ENCODE results near the gene SSC4D.
"Not testable (repeated sequence)": the region's sequence is repeated elsewhere in the genome, so short reads cannot be mapped to it uniquely, and the experiment has no call there.

The SSC4D gene

DNA sequence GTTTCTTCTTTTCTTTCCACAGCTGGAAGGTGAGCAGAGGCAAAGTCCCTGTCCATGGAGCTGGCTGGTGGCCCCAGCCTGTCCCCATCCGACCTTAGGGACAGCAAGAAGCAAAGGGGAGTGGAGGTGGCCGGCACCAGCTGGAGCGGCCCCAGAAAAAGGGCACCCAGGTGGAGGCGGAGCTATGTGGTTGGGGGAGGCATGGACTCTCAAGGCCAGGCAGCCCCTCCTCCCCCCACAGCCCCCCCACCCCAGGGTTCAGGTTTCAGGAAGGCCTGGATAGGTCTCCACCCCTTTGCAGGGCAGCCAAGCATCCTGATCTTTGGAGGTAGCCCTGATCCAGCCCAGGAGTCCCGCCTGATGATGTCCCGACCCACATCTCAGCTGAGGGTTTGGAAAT is at the start of gene SSC4D:
Gene SSC4D, minus strand, starts transcription at position 161 of the 400 bp plus-strand sequence. CDS start 5,258 bp downstream, outside the sequence.
- no peak for DNase-seq (ENCODE audit: low read depth)

DNA sequence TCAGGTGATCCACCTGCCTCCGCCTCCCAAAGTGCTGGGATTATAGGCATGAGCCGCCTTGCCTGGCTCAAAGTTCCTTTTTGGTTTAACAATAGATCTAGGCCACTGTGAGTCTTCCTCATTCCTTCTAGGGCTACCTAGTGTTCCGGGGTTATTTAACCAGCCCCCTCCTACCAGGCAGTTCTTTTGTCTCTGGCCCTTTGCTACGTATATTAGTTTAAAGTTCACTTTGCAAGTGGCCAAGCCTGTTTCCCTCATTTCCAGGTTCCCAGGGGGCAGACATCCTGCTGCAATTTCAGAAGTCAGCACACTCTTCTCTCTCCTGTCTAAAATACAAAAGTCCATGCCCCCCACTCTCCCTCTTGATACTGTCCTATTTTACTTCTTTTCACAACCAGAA is 49.0 kb upstream of the SSC4D start:
- DNase-seq (ENCODE audit: low read depth), result not testable (repeated sequence)

GRCh38 chr7:76457017-76457416 is 47.5 kb upstream of the SSC4D start:
- not testable (repeated sequence) for DNase-seq (ENCODE audit: low read depth)

DNA sequence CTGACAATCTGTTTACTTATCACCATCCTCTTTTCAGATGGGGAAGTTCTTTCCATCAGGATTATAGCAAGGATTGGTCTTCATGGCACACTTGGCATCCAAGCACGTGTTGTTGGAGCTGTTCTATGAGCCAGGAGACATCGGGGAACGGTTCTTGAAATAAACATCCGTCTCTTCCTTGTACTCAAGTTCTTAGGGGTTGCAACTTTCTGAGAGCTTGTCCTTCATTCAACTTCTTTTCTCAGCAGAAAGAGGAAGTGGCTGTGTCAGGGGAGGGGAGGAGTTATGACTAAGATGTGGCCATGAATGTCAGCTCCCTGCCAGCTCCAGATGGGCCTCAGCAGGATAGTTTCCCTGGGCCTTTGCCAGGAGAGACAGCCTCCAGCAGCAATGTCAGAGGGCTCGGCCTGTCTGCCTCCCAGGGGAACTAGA is 36.1 kb upstream of the SSC4D start:
- DNase-seq (ENCODE audit: low read depth), result peak; percentile 46

DNA sequence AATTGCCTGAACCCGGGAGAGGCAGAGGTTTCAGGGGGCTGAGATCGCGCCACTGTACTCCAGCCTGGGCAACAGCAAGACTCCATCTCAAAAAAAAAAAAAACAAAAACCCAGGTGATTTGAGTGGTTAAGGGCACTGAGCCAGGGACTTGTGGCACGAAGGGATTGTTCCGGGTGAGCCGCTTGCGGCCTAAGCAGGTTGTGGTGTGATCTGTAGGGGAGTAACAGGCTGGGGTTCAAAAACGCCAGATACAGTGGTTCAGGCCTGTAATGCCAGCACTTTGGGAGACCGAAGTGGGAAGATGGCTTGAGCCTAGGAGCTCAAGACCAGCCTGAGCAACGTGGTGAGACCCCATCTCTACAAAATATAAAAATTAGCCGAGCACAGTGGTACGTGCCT is 34.3 kb upstream of the SSC4D start:
- DNase-seq (ENCODE audit: low read depth), result not testable (repeated sequence)

- DNase-seq (ENCODE audit: low read depth), result not testable (repeated sequence)
Measured at GRCh38 chr7:76442664-76443446, 33.4 kb upstream of the SSC4D start.

DNA sequence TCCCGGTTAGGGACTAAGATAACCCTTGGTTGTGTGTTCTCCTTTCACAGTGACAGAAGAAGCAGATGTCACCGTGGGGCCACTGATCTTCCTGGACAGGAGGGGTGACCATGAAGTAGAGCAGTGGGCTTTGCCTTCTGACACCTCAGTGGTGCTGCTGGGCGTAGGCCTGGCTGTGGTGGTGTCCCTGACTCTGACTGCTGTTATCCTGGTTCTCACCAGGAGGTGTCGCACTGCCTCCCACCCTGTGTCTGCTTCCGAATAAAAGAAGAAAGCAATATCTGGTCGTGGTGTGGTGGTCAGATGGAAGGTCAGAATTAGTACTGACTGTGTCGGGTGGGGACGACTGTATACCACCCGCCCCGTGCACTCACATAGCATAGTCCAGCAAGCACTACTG is 32.3 kb upstream of the SSC4D start:
- not testable (repeated sequence) for DNase-seq (ENCODE audit: low read depth)

DNA sequence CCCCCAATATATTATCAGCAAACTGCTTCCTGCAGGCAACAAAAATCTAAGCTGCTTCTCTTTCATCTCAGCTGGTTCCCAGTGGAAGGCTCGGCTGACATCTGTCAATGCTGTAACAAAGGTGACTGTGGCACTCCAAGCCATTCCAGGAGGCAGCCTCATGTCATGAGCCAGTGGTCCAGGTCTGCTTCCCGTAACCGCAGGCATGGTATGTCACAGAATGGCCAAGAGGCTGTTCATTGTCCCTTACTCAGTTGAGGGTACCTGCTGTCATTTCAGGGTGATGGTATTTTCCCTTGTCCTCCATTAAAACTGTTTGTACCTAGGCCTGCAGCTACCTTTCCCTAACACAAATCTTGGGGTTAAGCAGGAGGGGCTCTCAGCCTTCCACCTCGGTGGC is 30.9 kb upstream of the SSC4D start:
- not testable (repeated sequence) for DNase-seq (ENCODE audit: low read depth)

GRCh38 chr7:76439120-76439888 is 29.8 kb upstream of the SSC4D start:
- DNase-seq (ENCODE audit: low read depth), result not testable (repeated sequence)

DNA sequence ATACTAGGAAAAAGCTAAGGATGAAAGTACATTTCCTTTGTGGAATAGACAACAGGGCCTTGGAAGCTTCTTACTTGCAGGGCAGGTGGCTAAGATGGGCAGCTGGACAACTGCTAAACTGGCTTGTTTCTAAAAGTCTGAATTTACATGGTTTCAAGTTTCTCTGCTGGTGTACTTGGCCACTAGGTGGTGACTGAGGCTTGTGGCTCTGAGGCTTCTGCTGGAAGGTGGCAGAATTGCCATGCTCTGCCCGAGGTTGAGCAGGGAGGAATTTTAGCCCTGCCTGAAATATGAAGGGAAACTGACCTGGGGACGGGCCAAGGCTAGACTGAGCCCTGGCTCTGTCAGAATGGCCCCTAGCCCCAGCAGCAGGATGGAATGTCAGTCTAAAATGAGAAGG is 28.4 kb upstream of the SSC4D start:
- peak; percentile 85 for DNase-seq (ENCODE audit: low read depth)

- no peak for DNase-seq (ENCODE audit: low read depth)
Measured at GRCh38 chr7:76430836-76431235, 21.3 kb upstream of the SSC4D start.

DNA sequence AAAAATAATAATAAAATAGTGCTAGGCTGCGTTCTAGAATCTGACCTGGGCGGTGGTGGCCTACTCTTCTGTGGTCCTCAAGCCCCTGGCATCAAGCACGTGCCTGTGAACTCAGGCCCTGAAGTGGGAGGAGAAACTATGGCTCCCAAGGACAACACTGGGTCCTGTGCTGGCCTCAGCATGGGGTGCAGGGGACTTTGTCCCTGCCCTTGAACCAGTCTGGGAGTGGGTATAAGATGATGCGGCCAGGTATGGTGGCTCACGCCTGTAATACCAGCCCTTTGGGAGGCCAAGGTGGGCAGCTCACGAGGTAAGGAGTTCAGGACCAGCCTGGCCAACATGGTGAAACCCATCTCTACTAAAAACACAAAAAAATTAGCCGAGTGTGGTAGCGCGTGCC is 20.7 kb upstream of the SSC4D start:
- no peak for DNase-seq (ENCODE audit: low read depth)

DNA sequence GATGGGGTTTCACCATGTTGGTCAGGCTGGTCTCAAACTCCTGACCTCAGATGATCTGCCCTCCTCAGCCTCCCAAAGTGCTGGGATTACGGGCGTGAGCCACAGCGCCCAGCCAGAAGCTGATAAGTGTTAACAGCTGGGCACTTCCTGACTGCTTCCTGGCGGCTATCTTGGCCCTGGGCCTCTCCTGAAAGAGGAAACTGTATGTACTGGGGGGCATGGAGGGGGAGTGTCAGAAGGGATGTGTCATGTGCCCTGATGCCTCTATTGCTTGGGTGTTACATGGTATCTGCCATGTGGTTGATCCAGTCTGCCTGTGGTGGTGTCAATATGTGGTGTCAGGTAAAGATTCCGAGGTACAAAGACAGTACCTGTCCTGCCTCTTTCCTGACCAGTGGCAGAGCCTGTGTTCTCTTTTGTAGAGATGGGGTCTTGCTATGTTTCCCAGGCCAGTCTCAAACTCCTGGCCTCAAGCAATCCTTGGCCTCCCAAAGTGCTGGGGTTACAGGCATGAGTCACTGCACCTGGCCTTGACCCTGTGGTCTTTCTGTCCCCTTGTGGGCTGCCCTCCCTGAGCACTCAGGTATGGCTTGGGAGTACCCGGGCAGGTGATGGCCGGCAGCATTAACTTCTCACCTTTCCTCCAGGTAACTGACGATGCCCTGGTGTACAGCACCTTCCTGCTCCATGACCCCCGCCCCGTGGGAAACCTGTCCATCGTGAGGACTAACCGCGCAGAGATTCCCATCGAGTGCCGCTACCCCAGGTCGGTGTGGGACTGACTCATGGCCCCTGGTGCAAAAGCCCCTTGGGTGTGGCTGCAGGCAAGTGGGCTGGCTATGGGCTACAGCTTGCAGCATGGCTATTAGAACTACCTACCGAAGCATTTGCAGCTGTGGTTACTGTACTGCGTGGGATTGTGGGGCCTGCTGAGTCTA is 19.6 kb upstream of the SSC4D start:
- DNase-seq (ENCODE audit: low read depth), result peak; percentile 35

- no peak for DNase-seq (ENCODE audit: low read depth)
Measured at GRCh38 chr7:76428149-76428823, 18.8 kb upstream of the SSC4D start.

DNA sequence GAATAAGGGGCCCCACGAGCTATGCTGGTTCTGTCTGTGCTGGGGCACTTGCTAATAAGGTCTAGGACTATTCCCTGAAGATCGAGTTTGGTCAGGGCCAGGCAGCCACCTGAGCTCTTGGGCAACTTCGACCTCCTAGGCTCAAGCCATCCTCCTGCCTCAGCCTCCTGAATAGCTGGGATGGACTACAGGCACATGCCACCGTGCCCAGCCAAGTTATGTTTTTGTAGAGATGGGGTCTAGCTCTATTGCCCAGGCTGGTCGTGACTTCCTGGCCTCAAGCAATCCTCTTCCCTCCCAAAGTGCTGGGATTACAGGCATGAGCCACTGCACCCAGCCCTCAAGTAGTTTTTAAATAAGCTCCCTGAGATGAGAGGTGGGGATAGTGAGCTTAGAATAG is 18.1 kb upstream of the SSC4D start:
- DNase-seq (ENCODE audit: low read depth), result no peak

DNA sequence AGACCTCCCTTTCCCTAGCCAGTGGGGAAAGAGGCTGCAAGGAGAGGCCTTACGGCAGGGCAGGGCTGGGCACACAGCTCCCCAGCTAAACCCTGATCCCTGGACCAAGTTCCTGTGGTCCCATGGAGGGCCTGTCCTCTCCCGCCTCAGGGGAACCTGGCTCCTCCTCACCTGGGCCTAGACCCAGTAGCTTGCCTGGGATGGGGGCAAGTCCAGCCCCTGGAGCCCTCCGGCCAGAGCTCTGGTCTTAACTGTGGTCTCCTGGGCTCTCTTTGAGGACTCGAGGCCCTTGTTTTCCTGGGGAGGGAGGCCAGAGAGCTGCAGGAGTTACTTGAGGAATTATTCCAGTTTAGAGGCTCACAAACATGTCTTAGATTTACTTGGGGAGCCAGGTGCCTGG is 16.7 kb upstream of the SSC4D start:
- no peak for DNase-seq (ENCODE audit: low read depth)

- not testable (repeated sequence) for DNase-seq (ENCODE audit: low read depth)
Measured at GRCh38 chr7:76425558-76425957, 16.1 kb upstream of the SSC4D start.

GRCh38 chr7:76425156-76425555 is 15.7 kb upstream of the SSC4D start:
- DNase-seq (ENCODE audit: low read depth), result no peak

DNA sequence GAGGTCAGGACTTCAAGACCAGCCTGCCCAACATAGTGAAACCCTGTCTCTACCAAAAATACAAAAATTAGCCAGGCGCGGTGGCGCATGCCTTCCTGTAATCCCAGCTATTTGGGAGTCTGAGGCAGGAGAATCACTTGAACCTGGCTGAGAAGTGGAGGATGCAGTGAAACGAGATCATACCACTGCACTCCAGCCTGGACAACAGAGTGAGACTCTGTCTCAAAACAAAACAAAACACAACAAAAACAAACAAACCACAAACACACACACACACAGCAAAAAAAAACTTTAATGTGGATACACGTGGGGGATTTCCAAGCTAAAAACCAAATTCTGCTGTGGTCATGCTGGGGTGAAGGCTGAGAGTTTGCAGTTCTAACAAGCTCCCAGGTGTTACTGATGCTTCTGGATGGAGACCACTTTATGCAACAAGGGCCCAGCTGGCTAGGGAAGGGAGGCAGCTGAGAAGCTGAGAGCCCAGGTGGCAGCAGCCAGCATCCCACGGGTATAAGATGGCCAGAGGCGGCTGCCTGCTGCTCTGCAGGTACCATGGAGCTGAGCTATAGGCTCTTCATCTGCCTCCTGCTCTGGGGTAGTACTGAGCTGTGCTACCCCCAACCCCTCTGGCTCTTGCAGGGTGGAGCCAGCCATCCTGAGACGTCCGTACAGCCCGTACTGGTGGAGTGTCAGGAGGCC is 15.1 kb upstream of the SSC4D start, which contains the start of gene ZP3:
Gene ZP3, plus strand, starts transcription at position 538 of the 699 bp plus-strand sequence. Its CDS starts 15 bp downstream, at position 553.
- DNase-seq (ENCODE audit: low read depth), result no peak

DNA sequence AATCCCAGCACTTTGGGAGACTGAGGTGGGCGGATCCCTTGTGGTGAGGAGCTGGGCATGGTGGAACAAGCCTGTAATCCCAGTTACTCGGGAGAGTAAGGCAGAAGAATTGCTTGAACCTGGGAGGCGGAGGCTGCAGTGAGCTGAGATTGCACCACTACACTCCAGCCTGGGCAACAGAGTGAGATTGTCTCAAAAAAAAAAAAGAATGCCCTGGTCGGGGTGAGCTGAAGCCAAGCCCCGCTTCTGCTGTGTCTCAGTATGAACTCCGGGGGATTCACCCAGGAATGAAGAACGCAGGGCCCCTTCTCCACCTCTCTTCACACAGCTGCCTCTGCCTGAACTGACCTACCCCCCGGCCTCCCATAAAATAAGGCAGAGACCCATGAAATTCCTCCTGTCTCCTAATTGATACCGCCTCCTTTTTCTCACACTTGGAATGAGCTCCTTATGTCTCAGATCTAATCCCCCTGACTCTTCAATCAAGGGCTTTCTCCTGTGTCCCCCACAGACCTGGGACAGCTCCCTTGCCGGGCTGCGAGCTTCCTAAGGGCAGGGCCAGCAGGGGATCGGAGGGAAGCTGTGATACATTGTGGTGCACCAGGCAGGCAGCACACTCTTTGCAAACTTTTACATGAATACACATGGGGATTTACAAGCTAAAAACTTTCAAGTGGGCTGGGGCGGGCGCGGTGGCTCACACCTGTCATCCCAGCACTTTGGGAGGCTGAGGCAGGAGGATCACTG is 14.3 kb upstream of the SSC4D start:
- no peak for DNase-seq (ENCODE audit: low read depth)
